HepG2 (cell line): ENCODE data around the gene MIA. TPM values are rescaled to one million over a fixed set of nuclear protein-coding genes. Genes with fewer than 3 reads are reported as not detected.

ENCODE experiments used
- CENPT ChIP-seq: sonication (generic); formaldehyde crosslinking; IDR thresholded peaks from 2 replicates; pipeline ENCODE4 v1.8.0; 2022; ENCODE audit warnings: low read depth, mild to moderate bottlenecking, moderate library complexity, missing genetic modification reagents
- DRAP1 ChIP-seq: IDR thresholded peaks from 2 replicates; pipeline ENCODE4 v1.6.1; 2016; ENCODE audit warnings: missing genetic modification reagents, missing compliant biosample characterization
- FOXM1 ChIP-seq: sonication (generic); formaldehyde crosslinking; IDR thresholded peaks from 2 replicates; pipeline ENCODE4 v1.5.0; 2020; ENCODE audit warnings: missing genetic modification reagents
- MXD4 ChIP-seq: IDR thresholded peaks from 2 replicates; pipeline ENCODE4 v1.6.1; 2016; ENCODE audit warnings: mild to moderate bottlenecking, missing biosample characterization, missing genetic modification reagents
- RFXANK ChIP-seq: IDR thresholded peaks from 2 replicates; pipeline ENCODE4 v1.6.1; 2016
- RXRA ChIP-seq: sonication (generic); formaldehyde crosslinking; IDR thresholded peaks from 2 replicates; pipeline ENCODE4 v1.5.1; 2020; ENCODE audit warnings: missing genetic modification reagents
- ZNF460 ChIP-seq: sonication (generic); formaldehyde crosslinking; IDR thresholded peaks from 2 replicates; pipeline ENCODE4 v1.5.1; 2020; ENCODE audit warnings: missing genetic modification reagents, mild to moderate bottlenecking, borderline replicate concordance
- ZNF552 ChIP-seq: sonication (generic); formaldehyde crosslinking; IDR thresholded peaks from 2 replicates; pipeline ENCODE4 v1.9.0; 2022; ENCODE audit warnings: missing genetic modification reagents, mild to moderate bottlenecking, borderline replicate concordance
- ZNF687 ChIP-seq: sonication (generic); formaldehyde crosslinking; IDR thresholded peaks from 2 replicates; pipeline ENCODE4 v1.5.1; 2020; ENCODE audit warnings: mild to moderate bottlenecking, missing genetic modification reagents, moderate library complexity
- polyA plus RNA-seq, 8 experiments: library from polyadenylated mRNA; depleted of rRNA in 3 of 8; stranded (reverse) in 7 of 8; unstranded in 1 of 8; fragments of >200 nt; fragmentation: Illumina TruSeq in 4 of 8; extraction: Trizol in 4 of 8; gene quantifications; 2 replicates each; pipeline versions ENCODE4 v1.2.1 to v1.2.3, GENCODE V29; 2011 to 2016; ENCODE audit warnings: low read depth in 4 of 8, missing spikeins in 1 of 8, mixed read lengths in 1 of 8; ENCODE audit not compliant: insufficient read depth in 1 of 8
- total RNA-seq, 5 experiments: library from RNA; depleted of rRNA; stranded (reverse); fragments of >200 nt; fragmentation: Illumina TruSeq; extraction: Trizol; gene quantifications; 2 replicates each; pipeline ENCODE4 v1.2.3, GENCODE V29; 2016; ENCODE audit warnings: low read depth in 1 of 5
- TF ChIP-seq, protein P1 (sequence below): sonication (generic); formaldehyde crosslinking; IDR thresholded peaks from 2 replicates; pipeline ENCODE4 v1.5.0; 2020; ENCODE audit warnings: mild to moderate bottlenecking, missing genetic modification reagents, borderline replicate concordance
- TF ChIP-seq, protein P2 (sequence below): IDR thresholded peaks from 2 replicates; pipeline ENCODE4 v1.6.1; 2016

MIA gene
- total and polyA plus RNA-seq, 2 of the 13 experiments (the other 11 are each of a cell fraction or from before 2014, with no cell fraction given): 0.61 TPM; not detected in 1

DNA sequence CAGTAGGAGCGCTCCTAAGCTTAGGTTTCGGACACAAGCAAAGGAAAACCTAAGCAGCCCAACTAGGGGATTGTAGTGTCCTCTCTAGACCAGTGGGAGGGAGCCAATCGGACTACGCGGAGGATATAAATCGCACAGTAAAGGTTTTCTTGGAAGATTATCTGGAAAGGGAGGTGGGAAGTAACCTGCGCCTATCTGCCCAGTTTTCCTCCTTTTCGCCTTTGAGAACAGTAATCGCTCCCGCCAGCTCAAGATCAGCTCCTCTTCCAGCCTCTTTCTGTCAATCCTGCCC lies 2.3 kb downstream of the MIA start (continued):
- TF ChIP-seq, protein P1, sequence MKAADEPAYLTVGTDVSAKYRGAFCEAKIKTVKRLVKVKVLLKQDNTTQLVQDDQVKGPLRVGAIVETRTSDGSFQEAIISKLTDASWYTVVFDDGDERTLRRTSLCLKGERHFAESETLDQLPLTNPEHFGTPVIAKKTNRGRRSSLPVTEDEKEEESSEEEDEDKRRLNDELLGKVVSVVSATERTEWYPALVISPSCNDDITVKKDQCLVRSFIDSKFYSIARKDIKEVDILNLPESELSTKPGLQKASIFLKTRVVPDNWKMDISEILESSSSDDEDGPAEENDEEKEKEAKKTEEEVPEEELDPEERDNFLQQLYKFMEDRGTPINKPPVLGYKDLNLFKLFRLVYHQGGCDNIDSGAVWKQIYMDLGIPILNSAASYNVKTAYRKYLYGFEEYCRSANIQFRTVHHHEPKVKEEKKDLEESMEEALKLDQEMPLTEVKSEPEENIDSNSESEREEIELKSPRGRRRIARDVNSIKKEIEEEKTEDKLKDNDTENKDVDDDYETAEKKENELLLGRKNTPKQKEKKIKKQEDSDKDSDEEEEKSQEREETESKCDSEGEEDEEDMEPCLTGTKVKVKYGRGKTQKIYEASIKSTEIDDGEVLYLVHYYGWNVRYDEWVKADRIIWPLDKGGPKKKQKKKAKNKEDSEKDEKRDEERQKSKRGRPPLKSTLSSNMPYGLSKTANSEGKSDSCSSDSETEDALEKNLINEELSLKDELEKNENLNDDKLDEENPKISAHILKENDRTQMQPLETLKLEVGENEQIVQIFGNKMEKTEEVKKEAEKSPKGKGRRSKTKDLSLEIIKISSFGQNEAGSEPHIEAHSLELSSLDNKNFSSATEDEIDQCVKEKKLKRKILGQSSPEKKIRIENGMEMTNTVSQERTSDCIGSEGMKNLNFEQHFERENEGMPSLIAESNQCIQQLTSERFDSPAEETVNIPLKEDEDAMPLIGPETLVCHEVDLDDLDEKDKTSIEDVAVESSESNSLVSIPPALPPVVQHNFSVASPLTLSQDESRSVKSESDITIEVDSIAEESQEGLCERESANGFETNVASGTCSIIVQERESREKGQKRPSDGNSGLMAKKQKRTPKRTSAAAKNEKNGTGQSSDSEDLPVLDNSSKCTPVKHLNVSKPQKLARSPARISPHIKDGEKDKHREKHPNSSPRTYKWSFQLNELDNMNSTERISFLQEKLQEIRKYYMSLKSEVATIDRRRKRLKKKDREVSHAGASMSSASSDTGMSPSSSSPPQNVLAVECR (CRISPR knock-in tag): peak; percentile 42; the same call in 1 of the 2 replicates
- TF ChIP-seq ZNF687 (CRISPR knock-in tag) (no peak), FOXM1 (CRISPR knock-in tag) (no peak), ZNF552 (no peak), ZNF460 (no peak), RFXANK (CRISPR knock-in tag) (peak; percentile 98), DRAP1 (CRISPR knock-in tag) (0 out of 2 replicates have a peak, but pooled peaks have one; percentile 14), CENPT (no peak), MXD4 (CRISPR knock-in tag) (0 out of 2 replicates have a peak, but pooled peaks have one; percentile 7), RXRA (no peak)
- TF ChIP-seq, protein P2, sequence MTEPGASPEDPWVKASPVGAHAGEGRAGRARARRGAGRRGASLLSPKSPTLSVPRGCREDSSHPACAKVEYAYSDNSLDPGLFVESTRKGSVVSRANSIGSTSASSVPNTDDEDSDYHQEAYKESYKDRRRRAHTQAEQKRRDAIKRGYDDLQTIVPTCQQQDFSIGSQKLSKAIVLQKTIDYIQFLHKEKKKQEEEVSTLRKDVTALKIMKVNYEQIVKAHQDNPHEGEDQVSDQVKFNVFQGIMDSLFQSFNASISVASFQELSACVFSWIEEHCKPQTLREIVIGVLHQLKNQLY: no peak
